Measurements from ENCODE around the gene BTBD2.
A peak's percentile ranks its signal among the peaks of the same experiment; 100 is the strongest.

Gene BTBD2

GRCh38 chr19:2055931-2056836 is 40.7 kb upstream of the BTBD2 start:
- peak overlapping the region; percentile 87 for H2AFZ ChIP-seq (ENCODE audit: low read length)
- peaks cover 19% of the 10 kb centered on the region; the same call in 1 of the 2 replicates for H3F3A ChIP-seq (ENCODE audit: insufficient read depth, low read length)
- H3K79me2 ChIP-seq (ENCODE audit: low read length), result peaks cover 13% of the 10 kb centered on the region
- H3K36me3 ChIP-seq (replicated peaks; ENCODE audit: insufficient read depth, low read length), result no peaks in the 10 kb centered on the region
- no peaks in the 10 kb centered on the region for H3K27me3 ChIP-seq (replicated peaks; ENCODE audit: insufficient read depth, low read length)
- DNase-seq, result no peak
- H3K4me3 ChIP-seq (ENCODE audit: low read length), result peak overlapping the region; percentile 48
- peak overlapping the region; percentile 74 for H3K9ac ChIP-seq (ENCODE audit: low read length)
- TF ChIP-seq, protein P1, sequence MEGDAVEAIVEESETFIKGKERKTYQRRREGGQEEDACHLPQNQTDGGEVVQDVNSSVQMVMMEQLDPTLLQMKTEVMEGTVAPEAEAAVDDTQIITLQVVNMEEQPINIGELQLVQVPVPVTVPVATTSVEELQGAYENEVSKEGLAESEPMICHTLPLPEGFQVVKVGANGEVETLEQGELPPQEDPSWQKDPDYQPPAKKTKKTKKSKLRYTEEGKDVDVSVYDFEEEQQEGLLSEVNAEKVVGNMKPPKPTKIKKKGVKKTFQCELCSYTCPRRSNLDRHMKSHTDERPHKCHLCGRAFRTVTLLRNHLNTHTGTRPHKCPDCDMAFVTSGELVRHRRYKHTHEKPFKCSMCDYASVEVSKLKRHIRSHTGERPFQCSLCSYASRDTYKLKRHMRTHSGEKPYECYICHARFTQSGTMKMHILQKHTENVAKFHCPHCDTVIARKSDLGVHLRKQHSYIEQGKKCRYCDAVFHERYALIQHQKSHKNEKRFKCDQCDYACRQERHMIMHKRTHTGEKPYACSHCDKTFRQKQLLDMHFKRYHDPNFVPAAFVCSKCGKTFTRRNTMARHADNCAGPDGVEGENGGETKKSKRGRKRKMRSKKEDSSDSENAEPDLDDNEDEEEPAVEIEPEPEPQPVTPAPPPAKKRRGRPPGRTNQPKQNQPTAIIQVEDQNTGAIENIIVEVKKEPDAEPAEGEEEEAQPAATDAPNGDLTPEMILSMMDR (IDR thresholded peaks at IDR 0.05; ENCODE audit: low read length), result peak; percentile 9; the same call in 1 of the 2 replicates
- TF ChIP-seq EZH2phosphoT487 (IDR thresholded peaks at IDR 0.05; ENCODE audit: low read length) (no peak), EZH2 (optimal IDR thresholded peaks at IDR 0.05; ENCODE audit: low read depth, low read length) (no peak)
- H3K27ac ChIP-seq (ENCODE audit: low read length), result peak overlapping the region; percentile 34; the same call in 1 of the 2 replicates
- H3K4me1 ChIP-seq (ENCODE audit: low read length), result peaks cover 34% of the 10 kb centered on the region
- no peaks in the 10 kb centered on the region for H3K9me2 ChIP-seq (replicated peaks; ENCODE audit: insufficient read depth, low read length)
- H3K9me3 ChIP-seq (replicated peaks; ENCODE audit: insufficient read depth, low read length), result no peaks in the 10 kb centered on the region
- H3K4me2 ChIP-seq (ENCODE audit: low read depth, low read length), result peak overlapping the region; percentile 98
- no peaks in the 10 kb centered on the region for H4K20me1 ChIP-seq (ENCODE audit: insufficient read depth, low read length)

- no peak overlapping the region for H3K4me3 ChIP-seq (ENCODE audit: low read length)
- no peaks in the 10 kb centered on the region for H3K9me3 ChIP-seq (replicated peaks; ENCODE audit: insufficient read depth, low read length)
- H3F3A ChIP-seq (ENCODE audit: insufficient read depth, low read length), result peaks cover 12% of the 10 kb centered on the region; the same call in 1 of the 2 replicates
- no peaks in the 10 kb centered on the region for H3K36me3 ChIP-seq (replicated peaks; ENCODE audit: insufficient read depth, low read length)
- H3K4me1 ChIP-seq (ENCODE audit: low read length), result peaks cover 25% of the 10 kb centered on the region
- H3K9ac ChIP-seq (ENCODE audit: low read length), result no peak overlapping the region
- H3K79me2 ChIP-seq (ENCODE audit: low read length), result peaks cover 14% of the 10 kb centered on the region
- no peaks in the 10 kb centered on the region for H3K9me2 ChIP-seq (replicated peaks; ENCODE audit: insufficient read depth, low read length)
- DNase-seq, result no peak
- H3K27me3 ChIP-seq (replicated peaks; ENCODE audit: insufficient read depth, low read length), result no peaks in the 10 kb centered on the region
- no peak overlapping the region for H3K27ac ChIP-seq (ENCODE audit: low read length)
- TF ChIP-seq, protein P1 (IDR thresholded peaks at IDR 0.05; ENCODE audit: low read length), result no peak
- TF ChIP-seq EZH2phosphoT487 (IDR thresholded peaks at IDR 0.05; ENCODE audit: low read length) (no peak), EZH2 (optimal IDR thresholded peaks at IDR 0.05; ENCODE audit: low read depth, low read length) (no peak)
- H4K20me1 ChIP-seq (ENCODE audit: insufficient read depth, low read length), result no peaks in the 10 kb centered on the region
- H3K4me2 ChIP-seq (ENCODE audit: low read depth, low read length), result no peak overlapping the region
- no peak overlapping the region for H2AFZ ChIP-seq (ENCODE audit: low read length)
Observed at GRCh38 chr19:2054763-2055162, 39.2 kb upstream of the BTBD2 start.

DNA sequence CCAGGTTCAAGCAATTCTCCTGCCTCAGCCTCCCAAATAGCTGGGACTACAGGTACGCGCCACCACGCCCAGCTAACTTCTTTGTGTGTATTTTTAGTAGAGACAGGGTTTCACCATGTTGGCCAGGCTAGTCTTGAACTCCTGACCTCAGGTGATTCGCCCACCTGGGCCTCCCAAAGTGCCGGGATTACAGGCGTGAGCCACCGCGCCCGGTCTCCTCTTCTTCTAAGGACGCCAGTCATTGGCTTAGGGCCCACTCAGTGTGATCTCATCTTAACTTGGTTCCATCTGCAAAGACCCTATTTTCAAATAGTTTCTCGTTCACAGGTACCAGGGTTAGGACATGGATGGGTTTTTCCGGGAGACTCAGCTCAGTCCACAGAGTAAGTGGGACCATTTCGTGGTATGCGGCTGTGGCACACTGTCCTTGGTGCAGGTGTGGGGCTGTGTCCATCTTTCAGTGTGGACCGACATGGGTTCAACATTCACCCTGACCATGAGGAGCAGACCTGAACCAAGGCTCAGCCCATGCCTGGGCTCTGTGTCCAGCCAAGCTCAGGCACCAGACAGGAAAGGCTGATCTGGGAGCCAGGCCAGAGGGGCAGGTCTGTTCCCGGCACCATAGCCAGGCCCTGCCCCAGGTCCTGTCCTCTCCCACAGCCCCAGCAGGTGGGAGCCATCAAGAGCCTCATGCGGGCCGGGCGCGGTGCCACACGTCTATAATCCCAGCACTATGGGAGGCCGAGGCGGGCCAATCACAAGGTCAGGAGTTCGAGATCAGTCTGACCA is 38.3 kb upstream of the BTBD2 start:
- no peak overlapping the region for H3K9ac ChIP-seq (ENCODE audit: low read length)
- peaks cover 32% of the 10 kb centered on the region for H3K4me1 ChIP-seq (ENCODE audit: low read length)
- H3K27ac ChIP-seq (ENCODE audit: low read length), result no peak overlapping the region
- H3K27me3 ChIP-seq (replicated peaks; ENCODE audit: insufficient read depth, low read length), result no peaks in the 10 kb centered on the region
- no peak overlapping the region for H3K4me3 ChIP-seq (ENCODE audit: low read length)
- H3K9me3 ChIP-seq (replicated peaks; ENCODE audit: insufficient read depth, low read length), result no peaks in the 10 kb centered on the region
- H3K9me2 ChIP-seq (replicated peaks; ENCODE audit: insufficient read depth, low read length), result no peaks in the 10 kb centered on the region
- H2AFZ ChIP-seq (ENCODE audit: low read length), result no peak overlapping the region
- H3K79me2 ChIP-seq (ENCODE audit: low read length), result peaks cover 20% of the 10 kb centered on the region
- H3K4me2 ChIP-seq (ENCODE audit: low read depth, low read length), result no peak overlapping the region
- no peaks in the 10 kb centered on the region for H3K36me3 ChIP-seq (replicated peaks; ENCODE audit: insufficient read depth, low read length)
- peaks cover 12% of the 10 kb centered on the region; the same call in 1 of the 2 replicates for H3F3A ChIP-seq (ENCODE audit: insufficient read depth, low read length)
- no peak for DNase-seq
- TF ChIP-seq EZH2 (optimal IDR thresholded peaks at IDR 0.05; ENCODE audit: low read depth, low read length) (no peak), EZH2phosphoT487 (IDR thresholded peaks at IDR 0.05; ENCODE audit: low read length) (no peak)
- TF ChIP-seq, protein P1 (IDR thresholded peaks at IDR 0.05; ENCODE audit: low read length), result no peak
- peaks cover 8% of the 10 kb centered on the region; the same call in 1 of the 2 replicates for H4K20me1 ChIP-seq (ENCODE audit: insufficient read depth, low read length)

Data from MM.1S (cell line).